Endodermal cell (in vitro differentiated cells): ENCODE results near the gene RXRA. TPM values are rescaled to one million over a fixed set of nuclear protein-coding genes. Genes with fewer than 3 reads are reported as not detected.

ENCODE experiments used
- DNase-seq: peaks from one replicate; pipeline ENCODE4 v3.0.0-alpha.2; 2017
- H3K27ac ChIP-seq: 2 replicates; pipeline ENCODE4 v1.5.1; 2013; ENCODE audit warnings: mild to moderate bottlenecking, low read depth, low read length, moderate library complexity
- H3K27me3 ChIP-seq: 2 replicates; pipeline ENCODE4 v1.6.1; 2013; ENCODE audit warnings: mild to moderate bottlenecking, low read length, moderate library complexity; ENCODE audit not compliant: insufficient read depth, control insufficient read depth, poor library complexity, severe bottlenecking
- H3K36me3 ChIP-seq: 2 replicates; pipeline ENCODE4 v1.7.0; 2013; ENCODE audit warnings: mild to moderate bottlenecking, low read length, moderate library complexity; ENCODE audit not compliant: control insufficient read depth, insufficient read depth
- H3K4me1 ChIP-seq: one replicate; pipeline ENCODE4 v1.7.0; 2013; ENCODE audit warnings: low read length; ENCODE audit not compliant: control insufficient read depth, insufficient read depth
- H3K4me3 ChIP-seq: 2 replicates; pipeline ENCODE4 v1.5.1; 2013; ENCODE audit warnings: mild to moderate bottlenecking, low read length, moderate library complexity
- H3K9ac ChIP-seq: 2 replicates; pipeline ENCODE4 v1.6.1; 2013; ENCODE audit warnings: mild to moderate bottlenecking, low read length, moderate library complexity; ENCODE audit not compliant: poor library complexity, severe bottlenecking; ENCODE audit errors: extremely low read depth
- H3K9me3 ChIP-seq: 2 replicates; pipeline ENCODE4 v1.6.1; 2013; ENCODE audit warnings: mild to moderate bottlenecking, low read length, moderate library complexity; ENCODE audit not compliant: control insufficient read depth
- H3K27ac Mint-ChIP-seq: 2 replicates; pipeline ENCODE4 v1.8.0; 2020; ENCODE audit warnings: mixed read lengths
- H3K27me3 Mint-ChIP-seq: 2 replicates; pipeline ENCODE4 v1.8.0; 2021; ENCODE audit warnings: mild to moderate bottlenecking, mixed read lengths; ENCODE audit not compliant: insufficient read depth
- H3K36me3 Mint-ChIP-seq: 2 replicates; pipeline ENCODE4 v1.8.0; 2020; ENCODE audit warnings: low read depth, mixed read lengths
- H3K4me1 Mint-ChIP-seq: 2 replicates; pipeline ENCODE4 v1.8.0; 2020; ENCODE audit warnings: mixed read lengths
- H3K4me3 Mint-ChIP-seq: 2 replicates; pipeline ENCODE4 v1.8.0; 2020; ENCODE audit warnings: mild to moderate bottlenecking, moderate library complexity, mixed read lengths
- H3K9me3 Mint-ChIP-seq: 2 replicates; pipeline ENCODE4 v1.8.0; 2020; ENCODE audit warnings: mild to moderate bottlenecking, mixed read lengths
- WGBS, 2 experiments: methylation state at CpG; one replicate each; pipeline versions ENCODE4 v1.1.5 to v1.1.7; 2013; ENCODE audit warnings: missing lambda C conversion rate in 2 of 2, mixed read lengths in 1 of 2; ENCODE audit not compliant: insufficient coverage in 1 of 2, insufficient read length in 1 of 2; 5-methylcytosine and 5-hydroxymethylcytosine counted together
- total RNA-seq, 2 donors: library from RNA; stranded (reverse); fragmentation: NEBNext Ultra II Directional in 1 of 2; extraction: Animal tissue kit (Norgen Biotek cat#: 25700) in 1 of 2; gene quantifications; 2 replicates in 1 of 2; 3 replicates in 1 of 2; pipeline ENCODE4 v1.2.1, GENCODE V29; 2021
- TF ChIP-seq, protein P1 (sequence below): fragments of 200-600 bp; sonication (generic); conservative IDR thresholded peaks from 2 replicates; pipeline ENCODE4 v1.5.0; 2021; ENCODE audit warnings: antibody characterized with exemption, mild to moderate bottlenecking

RXRA gene
- total RNA-seq, 2 donors from 2014 or later: 58.3 to 70.6 TPM

DNA sequence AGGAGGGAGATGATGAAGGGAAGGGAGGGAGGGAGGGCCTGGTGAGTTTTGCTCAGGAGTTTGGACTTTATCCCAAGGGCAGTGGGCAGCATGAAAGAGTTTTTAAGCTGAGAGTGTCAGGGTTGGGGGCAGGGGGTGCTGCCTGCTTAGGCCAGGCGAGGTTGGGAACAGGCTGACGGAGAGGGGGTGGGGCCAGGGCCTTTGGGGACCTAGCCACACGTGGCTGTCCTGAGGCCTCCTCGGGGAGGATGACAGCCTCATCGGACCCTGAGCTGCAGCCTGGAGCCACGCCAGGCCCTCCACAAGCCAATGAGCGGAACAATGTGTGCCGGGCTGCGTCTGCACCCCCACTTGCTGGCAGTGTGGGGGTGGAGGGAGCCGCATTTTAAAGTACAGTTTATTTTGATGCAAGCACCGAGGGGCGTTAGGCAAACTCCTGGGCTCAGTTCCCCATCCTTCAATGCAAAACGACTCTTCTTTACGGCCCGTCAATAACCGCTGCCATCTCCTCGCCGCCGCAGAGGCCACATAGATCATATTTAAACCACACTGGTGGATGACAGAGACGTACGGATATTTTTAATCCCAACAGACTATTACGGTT, 5.3 kb upstream of the RXRA start:
- Histone ChIP-seq H3K4me1 (peaks cover 4% of the 10 kb centered on the region), H3K9me3 (no peaks in the 10 kb centered on the region), H3K27ac (no peak overlapping the region), H3K9ac (no peak overlapping the region), H3K4me3 (no peak overlapping the region), H3K27me3 (no peaks in the 10 kb centered on the region), H3K36me3 (no peaks in the 10 kb centered on the region)
- Mint-ChIP-seq H3K27ac (no peak overlapping the region), H3K4me3 (no peak overlapping the region), H3K36me3 (no peaks in the 10 kb centered on the region), H3K27me3 (no peaks in the 10 kb centered on the region), H3K9me3 (no peaks in the 10 kb centered on the region), H3K4me1 (peaks cover 30% of the 10 kb centered on the region)
- no peak for DNase-seq
- WGBS, 2 experiments: 76 to 86% methylated on average over 21 to 22 of the region's 22 CpGs
- TF ChIP-seq, protein P1, sequence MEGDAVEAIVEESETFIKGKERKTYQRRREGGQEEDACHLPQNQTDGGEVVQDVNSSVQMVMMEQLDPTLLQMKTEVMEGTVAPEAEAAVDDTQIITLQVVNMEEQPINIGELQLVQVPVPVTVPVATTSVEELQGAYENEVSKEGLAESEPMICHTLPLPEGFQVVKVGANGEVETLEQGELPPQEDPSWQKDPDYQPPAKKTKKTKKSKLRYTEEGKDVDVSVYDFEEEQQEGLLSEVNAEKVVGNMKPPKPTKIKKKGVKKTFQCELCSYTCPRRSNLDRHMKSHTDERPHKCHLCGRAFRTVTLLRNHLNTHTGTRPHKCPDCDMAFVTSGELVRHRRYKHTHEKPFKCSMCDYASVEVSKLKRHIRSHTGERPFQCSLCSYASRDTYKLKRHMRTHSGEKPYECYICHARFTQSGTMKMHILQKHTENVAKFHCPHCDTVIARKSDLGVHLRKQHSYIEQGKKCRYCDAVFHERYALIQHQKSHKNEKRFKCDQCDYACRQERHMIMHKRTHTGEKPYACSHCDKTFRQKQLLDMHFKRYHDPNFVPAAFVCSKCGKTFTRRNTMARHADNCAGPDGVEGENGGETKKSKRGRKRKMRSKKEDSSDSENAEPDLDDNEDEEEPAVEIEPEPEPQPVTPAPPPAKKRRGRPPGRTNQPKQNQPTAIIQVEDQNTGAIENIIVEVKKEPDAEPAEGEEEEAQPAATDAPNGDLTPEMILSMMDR: no peak

DNA sequence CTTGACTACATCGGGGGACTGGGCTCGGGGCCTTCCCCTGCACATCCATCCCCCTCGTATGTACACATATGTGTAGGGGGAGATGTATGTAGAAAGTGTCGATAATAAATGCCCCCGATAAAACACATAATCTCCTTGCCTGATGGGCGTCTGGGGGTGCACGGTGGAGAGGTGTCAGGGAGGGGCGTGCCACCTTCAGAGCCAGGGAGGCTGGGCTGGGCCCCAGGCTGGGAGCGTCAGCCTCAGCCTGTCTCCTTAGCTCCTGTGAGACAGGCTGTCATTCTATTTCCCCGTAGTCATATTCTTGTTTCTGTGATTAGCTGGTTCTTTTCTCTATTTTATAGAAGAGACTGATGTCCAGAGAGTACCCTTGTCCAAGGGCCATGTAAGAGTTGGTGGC, 4.7 kb upstream of the RXRA start:
- Histone ChIP-seq H3K9me3 (no peaks in the 10 kb centered on the region), H3K4me1 (peaks cover 4% of the 10 kb centered on the region), H3K36me3 (no peaks in the 10 kb centered on the region), H3K27me3 (no peaks in the 10 kb centered on the region), H3K27ac (no peak overlapping the region), H3K4me3 (no peak overlapping the region), H3K9ac (no peak overlapping the region)
- TF ChIP-seq, protein P1: no peak
- no peak overlapping the region for H3K27ac Mint-ChIP-seq
- WGBS, 2 experiments: 83 to 94% methylated on average over 4 to 10 of the region's 10 CpGs
- H3K4me3 Mint-ChIP-seq: no peak overlapping the region
- H3K36me3 Mint-ChIP-seq: no peaks in the 10 kb centered on the region
- H3K27me3 Mint-ChIP-seq: no peaks in the 10 kb centered on the region
- no peaks in the 10 kb centered on the region for H3K9me3 Mint-ChIP-seq
- H3K4me1 Mint-ChIP-seq: peaks cover 28% of the 10 kb centered on the region
- no peak for DNase-seq

DNA sequence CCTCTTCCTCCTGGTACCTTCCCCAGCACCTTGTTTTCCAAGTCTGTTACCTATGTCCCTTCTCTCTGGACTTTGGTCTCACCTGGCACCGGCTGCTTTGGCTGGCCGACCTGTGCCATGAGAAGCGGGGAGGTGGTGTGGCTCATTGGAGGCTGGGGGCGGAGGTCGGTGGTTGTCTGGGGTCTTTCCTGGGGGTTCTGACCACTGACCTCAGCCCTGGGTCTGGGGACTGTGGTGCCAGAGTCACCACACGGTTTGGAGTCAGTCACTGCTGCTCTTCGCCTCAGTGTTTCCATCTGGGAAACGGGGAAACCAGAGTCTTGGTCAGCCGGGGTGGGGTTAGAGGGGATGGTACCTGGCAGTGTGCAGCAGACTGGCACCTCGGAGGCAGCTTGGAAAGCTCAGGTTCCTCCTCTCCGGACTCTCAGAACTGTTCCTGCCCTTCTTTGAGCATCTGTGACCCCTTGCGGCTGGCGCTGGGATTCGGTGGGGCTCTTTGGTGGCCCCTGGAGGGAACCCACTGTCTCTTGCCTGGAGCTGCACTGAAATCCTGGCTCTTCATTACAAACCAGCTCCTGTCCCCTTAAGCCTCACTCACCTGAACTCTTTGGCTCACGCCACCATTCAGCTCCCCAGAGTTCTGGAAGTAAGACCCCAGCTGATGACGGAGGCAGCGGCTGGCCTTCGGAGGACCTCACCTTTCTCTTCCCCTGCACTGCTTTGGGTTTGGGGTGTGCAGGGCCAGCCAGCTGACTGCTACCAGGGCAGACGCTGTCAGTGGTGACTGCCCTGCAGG, 4.1 kb upstream of the RXRA start:
- DNase-seq: no peak
- H3K9me3 ChIP-seq: no peaks in the 10 kb centered on the region
- Mint-ChIP-seq H3K27ac (no peak overlapping the region), H3K4me1 (peaks cover 26% of the 10 kb centered on the region), H3K9me3 (no peaks in the 10 kb centered on the region), H3K27me3 (no peaks in the 10 kb centered on the region), H3K36me3 (no peaks in the 10 kb centered on the region), H3K4me3 (no peak overlapping the region)
- H3K27ac ChIP-seq: no peak overlapping the region
- 92 to 95% methylated on average over 13 to 19 of the region's 19 CpGs for WGBS, 2 experiments
- no peaks in the 10 kb centered on the region for H3K27me3 ChIP-seq
- TF ChIP-seq, protein P1: no peak
- H3K4me3 ChIP-seq: no peak overlapping the region
- no peak overlapping the region for H3K9ac ChIP-seq
- peaks cover 4% of the 10 kb centered on the region for H3K4me1 ChIP-seq
- no peaks in the 10 kb centered on the region for H3K36me3 ChIP-seq
